Activated T-cell treated with anti-CD3 and anti-CD28 coated beads, Interleukin-2, amount 50 U/mL, for 4 hours (primary cell): ENCODE measurements around the gene PGA4. TPM values are rescaled to one million over a fixed set of nuclear protein-coding genes. Genes with fewer than 3 reads are reported as not detected.
"Not testable (repeated sequence)": the region's sequence is repeated elsewhere in the genome, so short reads cannot be mapped to it uniquely, and the experiment has no call there.

Source experiments
- ATAC-seq, 2 donors: fragments of 200-7000 bp; cut with Tn5 transposase; one replicate each; pipeline ENCODE4 v1.10.0; 2021
- DNase-seq: peaks from one replicate; pipeline ENCODE4 v3.0.0-alpha.2; 2020
- H3K27me3 Mint-ChIP-seq: one replicate; pipeline ENCODE4 v1.8.0; 2021; ENCODE audit warnings: low read depth, mixed read lengths
- H3K36me3 Mint-ChIP-seq: one replicate; pipeline ENCODE4 v1.8.0; 2022; ENCODE audit warnings: mixed read lengths; ENCODE audit not compliant: insufficient read depth
- H3K4me1 Mint-ChIP-seq: one replicate; pipeline ENCODE4 v1.8.0; 2021; ENCODE audit warnings: low read depth, mixed read lengths
- H3K4me3 Mint-ChIP-seq: one replicate; pipeline ENCODE4 v1.8.0; 2021; ENCODE audit warnings: mild to moderate bottlenecking, moderate library complexity, mixed read lengths
- H3K9me3 Mint-ChIP-seq: one replicate; pipeline ENCODE4 v1.8.0; 2021; ENCODE audit warnings: mixed read lengths
- total RNA-seq, 3 donors: library from RNA; stranded (reverse); gene quantifications; one replicate each; pipeline ENCODE4 v1.2.1, GENCODE V29; 2021

PGA4 gene
- total RNA-seq, 3 donors from 2014 or later, result not detected

DNA sequence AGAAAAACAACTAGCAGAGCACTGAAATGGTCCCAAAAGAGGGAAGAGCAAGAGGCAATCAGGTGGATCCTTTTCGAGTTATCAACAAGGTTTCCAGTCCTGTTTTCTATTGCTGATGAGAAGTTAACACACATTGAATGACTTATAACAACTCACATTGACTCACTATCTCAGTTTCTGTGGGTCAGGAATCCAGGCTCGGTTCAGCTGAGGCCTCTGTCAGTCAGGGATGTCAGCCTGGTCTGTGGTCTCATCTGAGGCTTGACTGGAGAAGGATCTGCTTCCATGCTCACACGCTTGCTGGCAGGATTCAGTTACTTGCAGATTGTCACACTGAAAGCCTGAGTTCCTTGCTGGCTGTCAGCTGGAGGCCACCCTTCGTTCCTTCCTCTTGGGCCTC lies 3.8 kb upstream of the PGA4 start:
- ATAC-seq, H3K9me3 Mint-ChIP-seq, DNase-seq, H3K36me3 Mint-ChIP-seq, H3K4me1 Mint-ChIP-seq, H3K4me3 Mint-ChIP-seq, H3K27me3 Mint-ChIP-seq: not testable (repeated sequence)

DNA sequence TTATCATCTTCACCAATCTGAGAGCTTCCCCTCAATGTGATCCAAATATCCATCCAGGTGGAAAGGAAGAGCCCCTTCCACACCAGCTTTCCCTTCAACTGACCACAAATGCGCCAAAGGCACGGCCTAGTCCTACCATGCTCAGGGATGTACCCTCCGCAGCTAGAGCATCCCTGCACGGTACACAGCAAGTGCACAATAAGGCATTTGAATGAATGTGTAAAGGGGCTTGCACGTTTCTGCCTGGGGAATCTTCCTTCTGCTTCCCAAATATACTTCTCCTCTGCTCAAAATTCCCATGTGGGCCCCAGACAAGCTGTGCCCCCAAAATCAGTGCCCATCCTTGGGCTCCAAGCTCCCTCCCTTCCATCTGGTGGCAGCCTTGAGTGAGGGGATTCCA lies 3.1 kb upstream of the PGA4 start:
- not testable (repeated sequence) for H3K4me3 Mint-ChIP-seq, H3K9me3 Mint-ChIP-seq, ATAC-seq, DNase-seq, H3K36me3 Mint-ChIP-seq, H3K27me3 Mint-ChIP-seq, H3K4me1 Mint-ChIP-seq

- not testable (repeated sequence) for DNase-seq, H3K4me3 Mint-ChIP-seq, H3K9me3 Mint-ChIP-seq, H3K36me3 Mint-ChIP-seq, H3K4me1 Mint-ChIP-seq, H3K27me3 Mint-ChIP-seq, ATAC-seq
Measured at GRCh38 chr11:61222692-61223091, 545 bp downstream of the PGA4 start.

GRCh38 chr11:61226457-61227137 lies 4.5 kb downstream of the PGA4 start:
- not testable (repeated sequence) for H3K9me3 Mint-ChIP-seq, DNase-seq, H3K4me1 Mint-ChIP-seq, H3K36me3 Mint-ChIP-seq, ATAC-seq, H3K4me3 Mint-ChIP-seq, H3K27me3 Mint-ChIP-seq

GRCh38 chr11:61229458-61229857 lies 7.3 kb downstream of the PGA4 start:
- not testable (repeated sequence) for H3K4me3 Mint-ChIP-seq, DNase-seq, ATAC-seq, H3K4me1 Mint-ChIP-seq, H3K27me3 Mint-ChIP-seq, H3K36me3 Mint-ChIP-seq, H3K9me3 Mint-ChIP-seq

DNA sequence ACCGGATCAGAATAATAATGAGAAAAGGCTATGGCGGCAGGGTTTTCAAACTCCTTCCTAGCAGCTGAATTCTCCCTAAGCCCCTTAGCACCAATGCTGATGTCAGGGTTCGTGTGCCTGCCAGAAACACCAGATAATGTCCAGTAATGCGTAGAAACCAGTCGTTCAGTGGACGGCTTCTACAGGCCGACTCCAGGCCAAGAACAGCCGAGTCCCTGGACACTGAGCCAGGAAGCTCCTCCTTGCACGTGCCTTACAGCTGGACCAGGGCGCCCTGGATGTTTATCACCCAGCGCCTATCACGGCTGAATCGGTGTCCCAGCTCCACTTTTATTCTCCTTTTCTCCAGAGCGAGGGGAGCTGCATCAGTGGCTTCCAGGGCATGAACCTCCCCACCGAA lies 8.9 kb downstream of the PGA4 start:
- not testable (repeated sequence) for H3K27me3 Mint-ChIP-seq, H3K9me3 Mint-ChIP-seq, ATAC-seq, H3K36me3 Mint-ChIP-seq, H3K4me3 Mint-ChIP-seq, H3K4me1 Mint-ChIP-seq, DNase-seq

DNA sequence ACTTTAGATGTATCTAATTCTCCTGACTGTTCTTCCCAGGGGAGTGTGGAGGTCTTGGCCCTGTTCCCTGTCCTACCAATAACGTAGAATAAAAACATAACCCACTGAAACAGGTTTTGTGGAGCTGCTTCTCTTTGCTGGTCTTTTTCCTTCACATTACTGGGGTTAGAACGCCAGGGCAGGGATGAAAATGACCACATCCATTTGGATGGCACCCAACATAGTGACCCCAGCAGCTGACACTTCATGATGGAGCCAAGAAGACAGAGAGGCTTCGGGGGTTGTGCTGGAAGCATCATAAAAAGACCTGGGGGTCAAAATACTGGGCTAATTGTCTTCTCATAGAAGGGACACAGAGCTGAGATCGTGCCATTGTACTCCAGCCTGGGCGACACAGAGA lies 9.4 kb downstream of the PGA4 start:
- ATAC-seq, H3K36me3 Mint-ChIP-seq, H3K4me1 Mint-ChIP-seq: not testable (repeated sequence)

DNA sequence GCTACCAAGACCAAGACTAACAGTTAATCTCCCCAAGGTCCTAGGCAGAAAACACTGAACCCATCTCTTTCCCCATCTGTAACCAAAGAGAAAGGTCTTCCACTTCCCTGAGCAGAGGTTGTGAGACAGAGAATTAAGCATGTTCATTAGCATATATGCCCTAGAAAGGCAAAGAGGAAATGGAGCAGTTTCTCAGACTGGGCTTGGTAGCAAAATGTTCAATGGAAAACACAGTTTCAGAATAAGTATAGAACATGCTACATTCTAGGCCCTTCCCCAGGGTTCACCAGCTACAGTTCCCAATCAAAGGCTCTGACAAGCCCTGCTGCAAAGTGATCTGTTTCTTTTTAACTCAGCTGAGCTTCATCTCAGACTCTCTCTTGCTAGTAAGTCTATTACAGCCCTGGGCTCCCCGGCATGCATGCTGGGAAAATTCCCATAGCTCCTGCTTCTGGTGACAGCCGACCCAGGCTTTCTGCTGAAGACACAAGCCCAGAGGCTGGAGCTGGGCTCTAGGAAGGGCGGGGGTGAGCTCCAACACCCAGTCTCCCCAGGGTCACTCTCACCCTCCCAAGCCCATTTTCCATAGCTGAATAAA lies 10.5 kb downstream of the PGA4 start:
- not testable (repeated sequence) for ATAC-seq, H3K4me3 Mint-ChIP-seq, H3K36me3 Mint-ChIP-seq, DNase-seq, H3K4me1 Mint-ChIP-seq, H3K27me3 Mint-ChIP-seq, H3K9me3 Mint-ChIP-seq

More for the DNA sequence above, 9.4 kb downstream of the PGA4 start:
- H3K27me3 Mint-ChIP-seq, H3K9me3 Mint-ChIP-seq, DNase-seq, H3K4me3 Mint-ChIP-seq: not testable (repeated sequence)

- H3K4me3 Mint-ChIP-seq, DNase-seq, H3K36me3 Mint-ChIP-seq, H3K4me1 Mint-ChIP-seq, H3K9me3 Mint-ChIP-seq, H3K27me3 Mint-ChIP-seq, ATAC-seq: not testable (repeated sequence)
Measured at GRCh38 chr11:61237130-61237529, 15.0 kb downstream of the PGA4 start.

DNA sequence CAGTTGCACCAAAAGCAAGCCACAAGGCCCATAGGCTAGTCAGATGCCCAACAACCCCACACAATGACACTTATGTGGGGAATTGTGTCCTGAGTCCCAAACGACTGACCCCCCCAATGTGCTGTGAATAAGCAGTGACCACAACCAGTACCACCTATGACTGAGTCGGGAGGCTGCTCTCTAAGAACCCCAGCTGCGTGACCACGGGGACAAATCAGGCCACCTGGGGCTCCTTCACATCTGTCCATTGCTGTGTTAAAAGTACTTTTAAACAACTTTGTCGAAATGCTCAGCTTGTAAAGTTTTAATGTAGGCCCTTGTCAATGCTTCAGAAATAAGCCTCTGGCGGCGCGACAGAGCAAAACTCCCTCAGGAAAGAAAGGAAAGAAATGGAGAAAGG lies 18.1 kb downstream of the PGA4 start:
- H3K9me3 Mint-ChIP-seq, H3K36me3 Mint-ChIP-seq, ATAC-seq, DNase-seq, H3K4me1 Mint-ChIP-seq, H3K4me3 Mint-ChIP-seq, H3K27me3 Mint-ChIP-seq: not testable (repeated sequence)

- H3K9me3 Mint-ChIP-seq, H3K27me3 Mint-ChIP-seq, ATAC-seq, H3K4me3 Mint-ChIP-seq, H3K4me1 Mint-ChIP-seq, H3K36me3 Mint-ChIP-seq, DNase-seq: not testable (repeated sequence)
Measured at GRCh38 chr11:61240875-61241274, 18.7 kb downstream of the PGA4 start, which contains the start of gene PGA5. Gene PGA5, plus strand, starts transcription at chr11:61241175. Its CDS starts 52 bp downstream, at chr11:61241227.

DNA sequence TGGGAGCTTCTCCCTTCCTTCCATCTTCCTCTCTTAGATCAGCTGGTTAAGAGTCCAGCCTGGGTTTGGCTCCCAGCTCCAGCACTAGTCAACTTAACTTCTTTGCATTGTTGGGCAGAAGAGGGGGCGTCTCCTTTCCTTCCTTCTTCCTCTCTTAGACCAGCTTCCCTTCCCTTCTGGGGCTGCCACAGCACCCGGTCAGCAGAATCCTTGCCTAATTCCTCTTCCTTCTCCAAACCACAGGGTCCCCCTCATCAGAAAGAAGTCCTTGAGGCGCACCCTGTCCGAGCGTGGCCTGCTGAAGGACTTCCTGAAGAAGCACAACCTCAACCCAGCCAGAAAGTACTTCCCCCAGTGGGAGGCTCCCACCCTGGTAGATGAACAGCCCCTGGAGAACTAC lies 19.4 kb downstream of the PGA4 start:
- H3K9me3 Mint-ChIP-seq, DNase-seq, ATAC-seq, H3K4me1 Mint-ChIP-seq, H3K36me3 Mint-ChIP-seq, H3K4me3 Mint-ChIP-seq, H3K27me3 Mint-ChIP-seq: not testable (repeated sequence)

- H3K4me1 Mint-ChIP-seq, H3K4me3 Mint-ChIP-seq, ATAC-seq, H3K27me3 Mint-ChIP-seq, DNase-seq, H3K36me3 Mint-ChIP-seq, H3K9me3 Mint-ChIP-seq: not testable (repeated sequence)
Measured at GRCh38 chr11:61245284-61245964, 23.3 kb downstream of the PGA4 start.

DNA sequence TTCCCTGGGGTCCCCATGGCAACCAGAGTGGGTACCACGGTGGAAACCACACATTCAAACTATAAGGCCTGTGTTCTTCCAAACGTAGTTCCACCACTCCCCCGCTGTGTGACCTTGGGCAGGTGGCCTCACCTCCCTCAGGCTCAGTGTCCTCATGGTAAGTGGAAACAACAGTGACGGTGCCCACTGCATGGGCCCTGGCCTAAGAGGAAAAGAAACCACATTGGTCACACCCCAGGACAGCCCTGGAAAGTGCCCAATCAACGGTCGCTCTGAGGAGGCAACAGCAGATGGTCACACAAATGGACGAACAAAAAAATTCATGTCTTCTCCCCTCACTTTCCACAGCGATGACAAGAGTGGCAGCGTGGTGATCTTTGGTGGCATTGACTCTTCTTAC lies 25.9 kb downstream of the PGA4 start:
- H3K36me3 Mint-ChIP-seq, H3K27me3 Mint-ChIP-seq, H3K9me3 Mint-ChIP-seq, H3K4me1 Mint-ChIP-seq, ATAC-seq, DNase-seq, H3K4me3 Mint-ChIP-seq: not testable (repeated sequence)

GRCh38 chr11:61249201-61249600 lies 27.1 kb downstream of the PGA4 start:
- DNase-seq, H3K36me3 Mint-ChIP-seq, ATAC-seq, H3K9me3 Mint-ChIP-seq, H3K4me3 Mint-ChIP-seq, H3K4me1 Mint-ChIP-seq, H3K27me3 Mint-ChIP-seq: not testable (repeated sequence)
